ENCODE data around the gene S100A4. TPM values are rescaled to one million over a fixed set of nuclear protein-coding genes. Genes with fewer than 3 reads are reported as not detected.

Gene S100A4
- total RNA-seq, 1 donor from 2014 or later = 66.8 TPM

DNA sequence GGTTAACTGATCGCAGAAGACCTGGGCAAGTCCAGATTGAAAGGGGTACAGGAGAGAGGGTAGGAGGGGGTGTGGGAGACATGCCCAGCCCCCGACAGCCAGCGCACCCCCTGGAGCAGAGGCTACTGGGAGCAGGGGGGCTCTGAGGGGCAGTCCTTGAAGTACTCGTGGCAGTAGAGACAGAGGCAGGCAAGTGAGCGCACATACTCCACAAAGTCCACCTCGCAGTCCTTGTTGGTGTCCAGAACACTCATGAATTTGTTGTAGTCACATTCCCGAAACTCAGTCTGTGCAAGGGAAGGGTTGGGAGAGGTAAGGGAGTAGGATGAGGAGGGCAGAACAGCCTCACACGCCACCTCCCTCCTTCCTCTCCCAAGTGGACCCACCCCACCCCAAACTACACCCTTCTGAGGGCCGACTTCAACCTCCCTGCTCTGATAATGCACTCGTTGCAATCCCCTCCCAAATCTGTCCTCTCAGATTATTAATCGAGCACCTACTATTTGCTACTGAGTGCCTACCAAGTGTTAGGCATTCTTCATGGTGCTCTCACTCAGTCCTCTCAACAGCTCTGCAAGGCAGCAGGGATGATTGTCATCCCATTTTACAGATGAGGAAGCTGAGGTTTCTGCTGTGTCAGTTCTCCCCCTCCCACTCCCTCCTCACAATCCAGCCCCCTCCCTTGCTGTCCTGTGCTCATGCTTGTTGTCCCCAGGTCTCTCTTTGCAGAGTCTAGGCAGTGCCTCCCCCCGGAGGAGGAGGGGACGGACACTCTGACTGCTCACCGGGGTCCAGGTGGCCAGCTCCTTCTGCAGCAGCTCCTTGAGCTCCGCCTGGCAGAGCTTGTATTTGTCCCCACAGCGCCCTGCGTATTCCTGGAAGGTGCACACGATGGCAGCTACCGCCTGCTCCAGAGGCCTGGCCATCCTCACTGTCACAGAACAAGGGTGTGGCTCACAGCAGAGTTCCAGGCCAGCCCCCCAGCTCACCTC, 2.2 kb upstream of the S100A4 start:
- DNase-seq (ENCODE audit: low spot score) = no peak

DNA sequence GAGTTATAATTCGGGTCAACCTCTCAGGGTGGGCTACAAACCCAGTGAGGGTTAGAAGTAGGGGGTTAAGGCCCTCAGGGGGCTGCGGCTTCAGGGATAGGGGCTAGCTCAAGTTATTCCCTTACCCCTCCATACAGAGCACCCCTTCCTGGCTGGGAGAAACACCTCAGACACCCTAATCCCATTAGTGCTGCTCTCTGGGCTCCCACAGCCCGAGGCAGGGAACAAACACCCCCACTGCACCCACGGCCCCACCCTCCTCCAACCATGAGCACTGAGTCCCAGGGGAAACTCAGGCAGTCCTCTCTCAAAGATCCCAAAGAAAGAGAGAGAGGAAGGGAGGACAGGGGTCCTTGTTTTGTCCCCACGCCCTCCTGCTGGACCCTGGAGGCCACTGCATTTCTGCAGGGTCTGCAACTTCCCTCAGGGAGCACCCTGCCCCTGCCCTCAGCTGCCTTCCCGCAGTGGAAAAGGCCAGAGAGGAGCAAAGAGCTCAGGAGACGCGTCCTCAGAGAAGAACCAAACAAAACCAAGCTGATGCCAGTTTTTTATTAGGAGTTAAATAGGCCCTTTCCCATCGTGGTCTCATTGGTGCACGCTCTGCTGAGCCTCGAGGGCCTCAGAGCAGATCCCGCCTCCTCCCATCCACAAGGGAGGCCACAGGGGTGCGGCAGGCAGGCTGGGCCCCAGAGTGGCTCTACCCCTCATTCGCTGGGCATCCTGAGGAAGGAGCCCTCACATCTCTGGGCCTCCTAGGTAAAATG, 1.4 kb upstream of the S100A4 start:
- no peak for DNase-seq (ENCODE audit: low spot score)

GRCh38 chr1:153546371-153546770, 765 bp upstream of the S100A4 start:
- no peak for DNase-seq (ENCODE audit: low spot score)

GRCh38 chr1:153544453-153545066, 1.0 kb downstream of the S100A4 start:
- DNase-seq (ENCODE audit: low spot score) = no peak

GRCh38 chr1:153543736-153544135, 1.9 kb downstream of the S100A4 start:
- no peak for DNase-seq (ENCODE audit: low spot score)

GRCh38 chr1:153542956-153543711, 2.5 kb downstream of the S100A4 start:
- no peak for DNase-seq (ENCODE audit: low spot score)

DNA sequence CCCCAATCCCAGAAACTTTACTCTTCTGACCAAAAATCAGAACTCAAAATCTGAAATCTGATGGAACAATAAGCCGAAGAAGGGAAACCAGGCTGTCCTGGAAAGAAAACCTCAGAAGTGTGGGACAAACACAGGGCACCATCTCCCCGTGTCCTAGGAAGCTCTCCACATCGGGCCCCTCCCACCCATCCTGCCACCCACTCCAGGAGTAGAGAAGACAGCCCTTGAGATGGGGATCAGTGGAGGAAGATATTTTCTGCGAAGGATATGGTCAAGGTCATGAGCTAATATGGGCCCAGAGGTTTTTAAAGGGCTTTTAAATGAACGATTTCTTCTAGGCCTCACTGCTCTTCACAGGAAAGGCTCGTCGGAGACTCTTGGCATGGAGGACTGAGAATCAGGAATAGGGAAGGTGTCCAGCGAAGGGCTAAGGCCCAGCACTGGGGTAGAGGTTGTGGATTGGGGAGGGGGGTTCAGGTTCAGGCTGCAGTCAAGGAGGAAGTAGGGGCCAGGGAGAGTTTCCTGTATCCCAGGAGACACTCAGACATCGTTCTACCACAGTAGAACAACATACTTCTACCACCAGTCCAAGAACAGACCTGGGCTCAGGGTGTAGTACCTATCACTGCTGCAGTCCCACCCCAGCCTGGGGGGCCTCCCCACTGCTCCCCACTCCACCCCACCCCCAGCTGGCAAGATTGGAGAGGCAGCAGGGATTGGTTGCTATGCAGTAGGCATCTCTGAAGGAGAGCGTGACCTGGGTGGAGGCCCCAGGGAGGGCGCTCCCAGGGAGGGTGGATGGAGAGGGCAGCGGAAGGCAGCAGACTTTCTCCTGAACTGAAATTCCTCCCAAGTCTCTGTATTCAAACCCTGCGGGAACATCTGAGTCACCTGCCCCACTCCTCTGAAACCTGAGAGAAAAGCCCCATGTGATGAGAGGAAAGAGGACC, 3.7 kb downstream of the S100A4 start:
- DNase-seq (ENCODE audit: low spot score) = no peak

DNA sequence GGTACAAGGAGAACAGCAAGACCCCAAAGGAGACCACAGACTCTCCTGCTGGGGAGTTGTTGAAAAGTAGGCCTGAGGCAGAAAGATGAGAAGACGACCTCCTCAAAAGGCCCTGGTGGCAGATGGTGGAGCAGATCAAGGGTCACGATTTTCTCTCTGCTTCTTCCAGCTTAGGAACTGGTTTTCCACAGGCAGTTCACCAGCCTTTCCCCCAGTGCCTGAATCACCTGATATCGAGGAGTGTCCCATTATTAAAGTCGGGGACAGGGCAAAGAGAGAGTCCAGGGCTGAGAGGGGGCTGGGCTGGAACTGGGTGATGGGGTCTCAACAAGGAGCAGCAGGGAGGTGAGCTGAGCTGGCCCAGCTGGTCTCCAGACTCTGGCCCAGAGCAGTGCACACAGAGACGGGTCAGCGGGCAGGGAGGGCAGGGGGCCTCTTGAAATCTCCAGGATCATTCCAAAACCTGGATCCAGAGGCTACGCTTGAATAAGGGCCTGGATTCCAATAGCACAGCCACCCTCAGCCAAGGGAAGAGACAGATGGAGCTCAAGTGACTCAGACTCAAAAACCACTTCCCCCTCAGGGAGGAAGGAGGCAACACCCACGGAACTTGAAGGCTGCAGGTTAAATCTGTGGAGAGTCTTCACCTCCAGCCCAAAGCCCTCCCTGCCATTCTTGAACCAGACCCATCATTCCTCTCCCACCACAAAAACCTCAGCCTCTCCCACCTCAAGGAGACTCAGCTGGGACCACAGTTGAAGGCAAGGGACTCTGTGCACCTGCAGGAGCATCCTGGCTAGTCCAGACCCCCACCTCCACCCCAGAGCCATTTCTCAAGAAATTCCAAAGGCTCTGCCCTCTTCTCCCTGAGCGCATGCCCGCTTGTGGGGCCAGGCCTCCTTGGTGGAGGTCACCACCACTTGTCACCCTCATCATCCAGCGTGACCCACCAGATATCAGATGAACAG, 4.9 kb downstream of the S100A4 start, which contains the start of gene S100A5:
S100A5 (minus strand) TSS at position 541 of the 968 bp plus-strand sequence. CDS start 743 bp downstream, outside the sequence.
- DNase-seq (ENCODE audit: low spot score) = no peak

DNA sequence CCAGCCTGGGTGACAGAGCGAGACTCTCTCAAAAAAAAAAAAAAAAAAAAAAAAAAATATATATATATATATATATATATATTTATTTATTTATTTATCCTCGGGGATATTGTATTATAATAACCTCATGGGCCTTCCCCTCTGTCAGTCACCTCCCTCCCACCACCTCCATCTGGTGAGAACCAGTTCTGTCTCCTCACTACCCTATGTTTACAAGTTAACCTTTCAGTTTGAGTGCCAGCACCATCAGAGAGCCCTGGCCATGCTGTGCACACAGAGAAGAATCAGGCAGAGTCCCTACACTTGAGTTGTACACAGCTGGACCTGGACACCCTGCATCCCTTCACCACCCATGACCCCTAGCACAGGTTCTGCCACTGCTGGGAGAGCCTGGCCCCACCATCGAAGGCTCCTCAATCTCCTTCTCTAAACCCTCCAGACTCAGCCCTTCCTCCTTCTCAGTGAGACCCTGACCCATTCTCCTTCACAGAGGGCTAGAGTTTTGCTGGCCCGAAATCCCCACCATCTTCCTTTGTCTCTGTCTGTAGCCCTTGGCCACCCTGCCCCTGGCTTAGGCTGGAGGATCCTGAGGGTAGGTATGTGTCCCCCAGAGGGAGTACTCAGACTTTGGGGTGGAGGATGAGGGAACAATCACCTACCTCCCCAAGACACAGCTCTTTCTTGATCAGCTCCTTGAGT, 6.1 kb downstream of the S100A4 start:
- DNase-seq (ENCODE audit: low spot score) = no peak

DNA sequence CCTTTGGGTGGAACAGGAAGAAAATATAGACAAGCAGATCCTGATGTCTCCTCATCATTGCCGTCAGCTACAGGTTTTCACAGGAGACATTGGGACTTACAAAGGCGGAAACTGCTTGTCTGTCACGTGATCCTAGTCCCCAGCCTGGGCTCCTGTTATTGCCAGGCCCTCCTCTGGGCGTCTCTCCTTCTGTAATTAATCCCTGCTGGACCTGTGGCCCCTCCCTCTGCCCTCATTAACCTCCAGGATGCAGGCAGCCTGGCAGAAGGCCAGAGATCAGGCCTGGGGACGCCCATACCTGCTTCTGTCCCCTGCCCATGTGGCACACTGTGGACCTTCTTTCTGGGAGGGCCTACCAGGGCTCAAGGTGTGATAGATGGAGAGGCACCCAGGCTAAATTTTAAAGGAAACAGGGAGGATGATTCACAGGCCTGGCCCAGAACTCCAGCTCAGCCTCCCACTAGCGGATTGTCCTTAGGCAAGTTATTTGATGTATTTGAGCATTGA, 7.2 kb downstream of the S100A4 start:
- DNase-seq (ENCODE audit: low spot score) = peak; percentile 66

GRCh38 chr1:153537376-153537730, 8.3 kb downstream of the S100A4 start:
- DNase-seq (ENCODE audit: low spot score) = no peak

GRCh38 chr1:153536671-153537375, 8.8 kb downstream of the S100A4 start:
- no peak for DNase-seq (ENCODE audit: low spot score)

DNA sequence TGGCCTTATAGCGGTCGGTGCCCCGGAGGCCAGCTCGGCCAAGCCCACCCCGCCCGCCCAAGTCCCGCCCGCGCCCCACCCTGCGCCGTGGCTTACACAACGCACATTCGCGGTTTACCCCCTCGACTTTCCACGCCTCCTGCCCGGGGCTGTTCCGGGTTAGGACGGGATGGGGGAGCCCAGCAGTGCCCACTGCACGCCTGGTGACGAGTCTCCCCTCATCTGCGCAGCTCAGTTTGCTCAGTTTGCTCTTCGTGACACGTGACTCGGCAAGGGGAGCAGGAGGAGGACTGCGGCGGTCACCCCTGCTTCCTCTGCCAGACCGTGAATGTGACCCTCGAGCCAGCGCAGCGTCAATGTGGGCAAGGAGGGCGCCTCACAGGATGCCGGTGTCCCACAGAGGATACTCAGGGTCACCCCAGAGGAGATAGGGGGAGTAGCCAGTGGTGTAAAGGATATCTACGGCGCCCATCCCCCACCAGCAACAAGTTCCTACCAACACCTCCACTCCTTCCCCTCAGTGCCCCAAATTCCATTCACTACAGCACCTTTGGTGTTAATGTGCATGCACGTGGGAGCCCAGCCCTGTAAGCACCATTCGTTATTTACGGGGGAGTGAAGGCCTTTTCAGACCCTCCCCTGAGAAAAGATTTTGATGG, 9.5 kb downstream of the S100A4 start:
- DNase-seq (ENCODE audit: low spot score) = peak; percentile 84

DNA sequence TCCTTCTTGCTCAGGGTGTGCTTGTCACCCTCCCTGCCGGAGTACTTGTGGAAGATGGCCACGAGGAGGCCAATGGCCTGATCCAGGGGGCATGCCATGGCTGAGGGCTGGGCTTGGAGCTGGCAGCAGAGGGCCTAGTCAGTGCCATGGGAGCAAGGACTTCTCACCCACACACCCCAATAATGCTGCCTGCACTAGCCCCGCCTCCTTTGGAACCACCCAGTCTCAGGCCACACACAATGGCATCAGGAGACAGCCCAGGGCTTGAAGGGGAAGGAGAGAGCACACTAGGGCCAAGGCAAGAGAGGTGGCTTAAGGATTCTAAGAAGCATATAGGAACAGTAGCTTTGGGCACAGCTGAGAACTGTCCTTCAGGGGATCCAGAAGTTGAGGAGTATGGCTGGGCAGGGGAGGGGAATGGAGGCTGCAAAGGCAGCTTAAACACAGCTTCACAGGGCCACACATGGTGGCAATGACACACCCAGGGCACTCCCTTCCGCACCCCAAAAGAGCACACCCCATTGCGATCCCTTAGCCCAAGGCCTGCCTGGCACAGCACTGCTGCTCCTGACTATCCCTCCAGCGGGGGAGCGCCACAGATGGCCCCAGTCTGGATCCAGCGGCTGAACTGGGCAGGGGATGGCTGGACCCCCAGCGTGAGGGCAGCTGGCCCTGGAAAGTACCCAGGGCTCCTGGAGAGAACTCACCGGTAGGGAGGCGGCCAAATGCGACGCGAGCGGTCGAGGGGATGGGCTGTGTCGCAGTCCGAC, 10.2 kb downstream of the S100A4 start, which contains the start of gene S100A6:
S100A6 (minus strand) TSS at position 750 of the 770 bp plus-strand sequence; CDS start at position 98, 652 bp downstream.
- peak; percentile 66 for DNase-seq (ENCODE audit: low spot score)

DNA sequence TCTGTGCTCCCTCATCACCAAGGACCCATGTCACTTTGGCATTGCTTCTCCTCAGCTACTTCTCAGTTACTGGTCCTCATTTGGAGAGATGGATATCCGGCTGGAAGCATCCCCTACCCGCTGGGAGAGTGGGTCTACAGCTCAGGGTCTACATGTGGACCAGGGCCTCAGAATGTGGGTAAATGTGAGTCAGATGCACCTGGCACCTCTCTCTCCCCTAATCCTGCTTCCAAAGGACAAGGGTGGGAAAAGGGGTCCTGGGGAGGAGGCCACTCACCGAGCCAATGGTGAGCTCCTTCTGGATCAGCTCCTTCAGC, 10.7 kb downstream of the S100A4 start:
- DNase-seq (ENCODE audit: low spot score) = no peak

DNA sequence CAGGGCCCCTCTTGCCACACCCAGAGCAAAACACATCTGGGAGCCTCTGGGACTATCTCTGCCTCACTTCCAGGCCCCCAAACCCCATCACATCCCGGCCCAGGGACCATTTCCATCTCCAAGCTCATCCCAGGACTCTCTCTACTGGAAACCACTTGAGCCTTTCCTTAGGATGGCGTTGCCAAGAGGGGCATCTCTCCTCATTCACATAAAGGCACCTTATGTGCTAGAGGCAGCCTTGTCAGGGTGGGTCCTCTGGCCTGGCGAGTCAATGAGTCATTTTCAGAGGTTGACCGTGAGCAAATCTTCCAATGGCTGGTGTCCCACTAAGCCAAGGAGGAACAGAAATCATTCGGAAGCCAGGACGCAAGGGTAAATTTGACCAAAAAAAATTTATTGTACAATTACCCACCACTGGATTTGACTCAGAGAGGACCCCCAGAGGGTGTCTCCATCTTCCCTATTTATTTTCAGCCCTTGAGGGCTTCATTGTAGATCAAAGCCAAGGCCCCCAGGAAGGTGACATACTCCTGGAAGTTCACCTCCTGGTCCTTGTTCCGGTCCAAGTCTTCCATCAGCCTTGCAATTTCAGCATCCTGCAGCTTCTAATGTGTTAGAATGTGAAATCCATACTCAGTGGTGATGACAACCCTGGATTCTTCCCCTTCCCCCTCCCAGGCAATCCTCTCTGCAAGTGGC, 11.2 kb downstream of the S100A4 start:
- DNase-seq (ENCODE audit: low spot score) = no peak
